Activated naive CD8-positive, alpha-beta T cell (primary cell): ENCODE data around the gene TAC3.
A peak's percentile ranks its signal among the peaks of the same experiment; 100 is the strongest.

Experiments
- H3K27ac Mint-ChIP-seq: one replicate; pipeline ENCODE4 v1.8.0; 2021; ENCODE audit warnings: mixed read lengths
- H3K27me3 Mint-ChIP-seq: one replicate; pipeline ENCODE4 v1.8.0; 2021; ENCODE audit warnings: mixed read lengths
- H3K36me3 Mint-ChIP-seq: one replicate; pipeline ENCODE4 v1.8.0; 2021; ENCODE audit warnings: mixed read lengths
- H3K4me1 Mint-ChIP-seq: one replicate; pipeline ENCODE4 v1.8.0; 2021; ENCODE audit warnings: low read depth, mixed read lengths
- H3K4me3 Mint-ChIP-seq: one replicate; pipeline ENCODE4 v1.8.0; 2021; ENCODE audit warnings: mild to moderate bottlenecking, mixed read lengths
- H3K9me3 Mint-ChIP-seq: one replicate; pipeline ENCODE4 v1.8.0; 2021; ENCODE audit warnings: low read depth, mixed read lengths

TAC3 gene

GRCh38 chr12:57000393-57000792 is 15.9 kb downstream of the TAC3 start:
- H3K4me3 Mint-ChIP-seq = no peak overlapping the region
- peaks cover 17% of the 10 kb centered on the region for H3K36me3 Mint-ChIP-seq
- peaks cover 57% of the 10 kb centered on the region for H3K4me1 Mint-ChIP-seq
- no peak overlapping the region for H3K27ac Mint-ChIP-seq
- no peaks in the 10 kb centered on the region for H3K27me3 Mint-ChIP-seq
- no peaks in the 10 kb centered on the region for H3K9me3 Mint-ChIP-seq

DNA sequence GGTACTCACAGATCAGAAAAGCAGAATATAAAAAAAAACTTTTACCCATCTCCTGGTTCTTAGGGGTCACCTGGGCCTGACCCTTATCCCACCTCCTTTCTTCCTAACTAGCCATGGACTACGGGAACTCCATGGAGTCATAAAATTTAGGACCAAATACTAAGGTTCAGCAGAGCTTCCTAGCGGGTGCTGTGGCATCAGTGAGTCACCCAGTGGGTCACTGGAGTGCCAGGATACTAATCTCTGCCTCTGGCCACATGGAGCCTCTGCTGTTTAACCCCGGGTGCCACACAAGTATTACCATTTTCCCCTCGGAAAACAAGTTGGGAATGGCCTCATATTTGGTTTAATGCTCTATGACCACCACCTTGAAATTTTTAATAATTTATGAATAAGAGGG is 16.9 kb downstream of the TAC3 start:
- Mint-ChIP-seq H3K4me1 (peaks cover 50% of the 10 kb centered on the region), H3K9me3 (no peaks in the 10 kb centered on the region), H3K27me3 (no peaks in the 10 kb centered on the region), H3K36me3 (peaks cover 17% of the 10 kb centered on the region), H3K4me3 (peak overlapping the region; percentile 7), H3K27ac (peak overlapping the region; percentile 87)

DNA sequence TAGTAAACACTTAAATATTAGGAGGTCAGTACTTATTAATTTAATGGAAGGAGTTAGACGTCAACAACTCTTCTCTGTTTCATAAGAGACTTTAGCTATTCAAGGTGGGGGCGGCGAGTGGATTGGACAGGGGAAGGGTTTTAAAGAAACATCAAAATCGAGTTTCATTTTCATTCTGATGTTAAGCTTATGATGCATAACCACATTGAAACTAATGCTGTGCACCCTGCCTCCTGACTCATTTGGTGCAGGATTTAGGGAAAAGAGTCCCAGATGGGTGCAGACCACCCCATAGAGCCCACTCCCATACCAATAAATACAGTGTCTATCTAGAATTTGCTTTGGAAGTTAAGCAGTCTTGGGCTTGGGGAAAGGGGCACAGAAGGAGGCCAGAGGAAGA is 17.3 kb downstream of the TAC3 start:
- peaks cover 45% of the 10 kb centered on the region for H3K4me1 Mint-ChIP-seq
- H3K27me3 Mint-ChIP-seq = no peaks in the 10 kb centered on the region
- H3K4me3 Mint-ChIP-seq = peak overlapping the region; percentile 25
- peaks cover 13% of the 10 kb centered on the region for H3K36me3 Mint-ChIP-seq
- H3K9me3 Mint-ChIP-seq = no peaks in the 10 kb centered on the region
- peak overlapping the region; percentile 87 for H3K27ac Mint-ChIP-seq

DNA sequence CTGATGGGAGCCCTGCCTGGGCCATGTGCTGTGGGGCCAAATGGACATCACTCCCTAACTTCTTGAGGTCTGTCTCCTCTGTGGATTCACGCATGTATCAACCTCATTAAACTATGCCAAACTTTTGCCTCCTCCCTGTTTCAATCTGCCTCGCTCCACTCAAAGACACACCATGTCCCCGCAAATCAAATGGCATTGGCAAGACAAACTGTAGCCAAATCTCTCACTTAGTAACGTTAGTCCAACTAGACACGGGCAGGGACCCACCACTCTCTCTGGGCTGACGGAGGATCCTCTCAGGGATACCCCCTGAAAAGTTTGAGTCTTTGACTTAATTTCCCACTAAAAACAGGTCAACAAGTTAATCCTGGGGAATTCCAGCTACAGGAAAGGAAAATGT is 18.0 kb downstream of the TAC3 start:
- Mint-ChIP-seq H3K9me3 (no peaks in the 10 kb centered on the region), H3K36me3 (peaks cover 10% of the 10 kb centered on the region)

GRCh38 chr12:56996793-56997545 is 19.4 kb downstream of the TAC3 start:
- Mint-ChIP-seq H3K27me3 (no peaks in the 10 kb centered on the region), H3K4me1 (peaks cover 39% of the 10 kb centered on the region), H3K27ac (no peak overlapping the region)

More for the DNA sequence above, 18.0 kb downstream of the TAC3 start:
- Mint-ChIP-seq H3K27me3 (no peaks in the 10 kb centered on the region), H3K4me3 (peak overlapping the region; percentile 25), H3K27ac (peak overlapping the region; percentile 87), H3K4me1 (peaks cover 43% of the 10 kb centered on the region)

DNA sequence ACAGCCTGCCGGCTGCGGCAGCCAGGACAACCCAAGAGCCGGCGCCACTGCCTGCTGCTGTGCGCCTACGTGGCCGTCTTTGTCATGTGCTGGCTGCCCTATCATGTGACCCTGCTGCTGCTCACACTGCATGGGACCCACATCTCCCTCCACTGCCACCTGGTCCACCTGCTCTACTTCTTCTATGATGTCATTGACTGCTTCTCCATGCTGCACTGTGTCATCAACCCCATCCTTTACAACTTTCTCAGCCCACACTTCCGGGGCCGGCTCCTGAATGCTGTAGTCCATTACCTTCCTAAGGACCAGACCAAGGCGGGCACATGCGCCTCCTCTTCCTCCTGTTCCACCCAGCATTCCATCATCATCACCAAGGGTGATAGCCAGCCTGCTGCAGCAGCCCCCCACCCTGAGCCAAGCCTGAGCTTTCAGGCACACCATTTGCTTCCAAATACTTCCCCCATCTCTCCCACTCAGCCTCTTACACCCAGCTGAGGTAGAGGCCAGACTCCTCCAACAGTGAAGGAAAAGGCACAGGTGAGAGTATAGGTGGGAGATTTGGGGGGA is 20.3 kb downstream of the TAC3 start:
- Mint-ChIP-seq H3K27me3 (no peaks in the 10 kb centered on the region), H3K4me1 (peaks cover 37% of the 10 kb centered on the region), H3K9me3 (no peaks in the 10 kb centered on the region), H3K27ac (no peak overlapping the region), H3K36me3 (peaks cover 7% of the 10 kb centered on the region), H3K4me3 (no peak overlapping the region)

More at GRCh38 chr12:56996793-56997545, 19.4 kb downstream of the TAC3 start:
- Mint-ChIP-seq H3K9me3 (no peaks in the 10 kb centered on the region), H3K36me3 (peaks cover 7% of the 10 kb centered on the region), H3K4me3 (no peak overlapping the region)

DNA sequence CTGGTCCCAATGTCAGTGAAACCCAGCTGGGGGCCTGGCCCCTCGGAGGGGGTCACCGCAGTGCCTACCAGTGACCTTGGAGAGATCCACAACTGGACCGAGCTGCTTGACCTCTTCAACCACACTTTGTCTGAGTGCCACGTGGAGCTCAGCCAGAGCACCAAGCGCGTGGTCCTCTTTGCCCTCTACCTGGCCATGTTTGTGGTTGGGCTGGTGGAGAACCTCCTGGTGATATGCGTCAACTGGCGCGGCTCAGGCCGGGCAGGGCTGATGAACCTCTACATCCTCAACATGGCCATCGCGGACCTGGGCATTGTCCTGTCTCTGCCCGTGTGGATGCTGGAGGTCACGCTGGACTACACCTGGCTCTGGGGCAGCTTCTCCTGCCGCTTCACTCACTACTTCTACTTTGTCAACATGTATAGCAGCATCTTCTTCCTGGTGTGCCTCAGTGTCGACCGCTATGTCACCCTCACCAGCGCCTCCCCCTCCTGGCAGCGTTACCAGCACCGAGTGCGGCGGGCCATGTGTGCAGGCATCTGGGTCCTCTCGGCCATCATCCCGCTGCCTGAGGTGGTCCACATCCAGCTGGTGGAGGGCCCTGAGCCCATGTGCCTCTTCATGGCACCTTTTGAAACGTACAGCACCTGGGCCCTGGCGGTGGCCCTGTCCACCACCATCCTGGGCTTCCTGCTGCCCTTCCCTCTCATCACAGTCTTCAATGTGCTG is 21.0 kb downstream of the TAC3 start:
- Mint-ChIP-seq H3K4me1 (peaks cover 30% of the 10 kb centered on the region), H3K27ac (no peak overlapping the region), H3K4me3 (no peak overlapping the region), H3K9me3 (no peaks in the 10 kb centered on the region), H3K27me3 (no peaks in the 10 kb centered on the region), H3K36me3 (peaks cover 7% of the 10 kb centered on the region)

- Mint-ChIP-seq H3K36me3 (peaks cover 7% of the 10 kb centered on the region), H3K27me3 (no peaks in the 10 kb centered on the region), H3K4me3 (no peak overlapping the region), H3K27ac (no peak overlapping the region), H3K9me3 (no peaks in the 10 kb centered on the region), H3K4me1 (peaks cover 19% of the 10 kb centered on the region)
Observed at GRCh38 chr12:56994231-56994746, 22.0 kb downstream of the TAC3 start.

GRCh38 chr12:56993346-56993745 is 23.0 kb downstream of the TAC3 start:
- Mint-ChIP-seq H3K4me3 (no peak overlapping the region), H3K27me3 (no peaks in the 10 kb centered on the region), H3K27ac (no peak overlapping the region), H3K9me3 (no peaks in the 10 kb centered on the region), H3K4me1 (peaks cover 10% of the 10 kb centered on the region), H3K36me3 (peaks cover 4% of the 10 kb centered on the region)

GRCh38 chr12:56991319-56992246 is 24.7 kb downstream of the TAC3 start:
- H3K27ac Mint-ChIP-seq = no peak overlapping the region

GRCh38 chr12:56990648-56991318 is 25.5 kb downstream of the TAC3 start:
- Mint-ChIP-seq H3K4me1 (peaks cover 9% of the 10 kb centered on the region), H3K9me3 (no peaks in the 10 kb centered on the region), H3K27ac (no peak overlapping the region), H3K27me3 (peaks cover 2% of the 10 kb centered on the region), H3K4me3 (no peak overlapping the region), H3K36me3 (peaks cover under 1% of the 10 kb centered on the region)

More at GRCh38 chr12:56991319-56992246, 24.7 kb downstream of the TAC3 start:
- peaks cover 9% of the 10 kb centered on the region for H3K4me1 Mint-ChIP-seq
- peaks cover 2% of the 10 kb centered on the region for H3K27me3 Mint-ChIP-seq
- no peaks in the 10 kb centered on the region for H3K9me3 Mint-ChIP-seq
- H3K36me3 Mint-ChIP-seq = peaks cover 4% of the 10 kb centered on the region
- H3K4me3 Mint-ChIP-seq = no peak overlapping the region

GRCh38 chr12:56989861-56990610 is 26.3 kb downstream of the TAC3 start:
- Mint-ChIP-seq H3K27ac (no peak overlapping the region), H3K9me3 (no peaks in the 10 kb centered on the region), H3K27me3 (peaks cover 2% of the 10 kb centered on the region), H3K4me1 (peaks cover 9% of the 10 kb centered on the region), H3K4me3 (no peak overlapping the region), H3K36me3 (no peaks in the 10 kb centered on the region)

- H3K4me3 Mint-ChIP-seq = no peak overlapping the region
Observed at GRCh38 chr12:56988207-56988739, 28.1 kb downstream of the TAC3 start.

More at GRCh38 chr12:56988207-56988739, 28.1 kb downstream of the TAC3 start:
- H3K4me1 Mint-ChIP-seq = peaks cover 9% of the 10 kb centered on the region
- no peaks in the 10 kb centered on the region for H3K9me3 Mint-ChIP-seq
- no peaks in the 10 kb centered on the region for H3K36me3 Mint-ChIP-seq
- H3K27ac Mint-ChIP-seq = no peak overlapping the region
- H3K27me3 Mint-ChIP-seq = peaks cover 2% of the 10 kb centered on the region
